Measurements from ENCODE around the gene C4orf50.

The C4orf50 gene

DNA sequence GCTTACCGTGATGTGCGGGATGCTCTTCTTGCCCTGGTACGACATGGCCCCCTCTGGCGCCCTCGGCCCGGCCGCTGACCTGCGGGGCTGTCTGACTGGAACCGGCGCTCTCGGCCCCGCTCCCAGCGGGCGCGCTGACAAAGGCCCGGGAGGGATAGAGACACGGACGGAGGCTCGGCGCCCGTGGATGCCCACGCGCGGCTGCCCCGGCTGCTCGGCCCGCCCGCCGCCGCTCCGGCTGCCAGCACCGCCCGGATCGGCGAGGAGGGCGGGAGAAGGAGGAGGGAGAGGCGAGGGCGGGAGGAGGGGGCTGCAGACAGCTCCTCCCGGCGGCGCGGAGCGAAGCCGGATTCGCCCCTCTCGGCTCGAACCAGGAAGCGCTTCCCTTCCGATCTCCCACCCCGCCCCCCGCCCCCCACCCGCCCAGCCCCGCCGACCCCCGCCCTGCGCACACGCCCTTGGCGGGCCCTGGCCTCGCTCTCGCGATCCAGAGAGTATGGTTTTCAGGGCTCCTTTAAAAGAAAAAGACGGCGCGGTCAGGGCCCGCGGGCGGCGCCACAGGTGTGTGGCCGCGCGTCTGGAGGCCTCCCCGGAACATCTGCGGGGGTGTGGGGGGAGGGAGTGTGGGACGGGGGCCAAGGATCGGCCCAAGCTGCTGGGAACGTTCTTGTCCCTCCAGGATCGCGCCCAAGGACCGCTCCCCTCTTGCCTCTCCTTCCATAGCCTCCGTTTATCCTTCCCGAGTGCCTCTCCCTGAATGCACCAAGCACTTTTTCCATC lies 129.8 kb downstream of the C4orf50 start:
- DNase-seq (ENCODE audit: low spot score), result peak; percentile 38

DNA sequence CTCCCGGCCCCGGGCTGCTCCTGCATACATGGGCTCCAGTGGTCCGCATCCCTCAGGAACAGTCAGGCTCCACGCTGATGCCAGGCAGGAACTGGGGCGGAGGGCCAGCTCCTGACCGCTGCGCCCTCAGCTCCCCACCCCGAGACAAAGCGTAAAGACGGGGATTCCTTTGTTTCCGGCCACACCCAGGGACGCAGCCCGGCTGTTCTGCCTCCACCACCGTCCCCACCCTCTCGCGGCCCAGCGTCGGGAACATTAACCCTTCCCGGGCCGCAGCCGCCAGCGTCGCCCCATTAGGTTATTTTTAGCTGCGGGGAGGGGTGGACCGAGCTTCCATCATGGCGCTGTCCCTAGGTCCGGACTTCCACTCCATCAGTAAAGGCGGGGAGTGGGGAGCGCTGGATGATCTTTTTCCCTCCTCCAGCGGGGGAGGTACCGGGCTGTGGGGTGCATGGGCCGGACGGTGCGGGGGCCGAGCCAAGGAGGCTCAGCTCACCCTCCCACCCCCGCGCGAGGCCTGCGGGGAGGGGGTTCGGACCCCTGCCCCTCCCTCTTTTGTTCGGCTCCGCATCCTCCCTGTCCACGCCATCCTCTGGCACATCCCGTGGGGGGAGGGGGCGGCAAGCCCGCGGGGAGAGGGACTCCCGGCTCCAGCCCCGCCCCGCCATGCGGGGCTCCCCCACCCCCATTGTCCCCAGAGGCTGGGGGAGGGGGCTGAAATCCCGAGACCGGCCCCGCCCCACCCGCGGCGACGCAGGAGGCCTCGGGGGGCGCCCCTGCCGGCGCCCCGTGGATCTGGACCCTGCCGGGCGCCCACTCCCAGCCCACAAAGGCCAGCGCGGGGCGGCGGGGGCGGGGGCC lies 130.6 kb downstream of the C4orf50 start:
- DNase-seq (ENCODE audit: low spot score), result peak; percentile 57

- no peak for DNase-seq (ENCODE audit: low spot score)
These were observed 131.2 kb downstream of the C4orf50 start for GRCh38 chr4:5887011-5887360.

DNA sequence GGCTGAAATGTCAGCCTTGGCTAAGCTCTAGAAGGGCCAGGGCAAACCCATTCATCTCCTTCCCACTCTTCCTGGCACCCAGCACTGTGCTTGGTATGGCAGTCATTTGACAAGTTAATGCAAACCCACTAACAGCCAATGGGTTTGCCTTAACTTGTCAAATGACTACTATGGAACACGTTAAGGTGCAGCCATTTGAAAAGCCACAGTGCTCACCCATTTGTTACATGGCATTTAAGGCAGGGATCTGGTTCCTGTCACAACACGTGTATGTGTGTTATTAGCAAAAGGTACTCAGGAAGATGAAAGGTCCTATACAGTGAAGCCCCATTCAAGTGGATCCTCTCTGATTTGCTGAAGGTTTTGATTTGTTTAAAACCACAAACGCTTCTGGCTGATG lies 132.5 kb downstream of the C4orf50 start:
- DNase-seq (ENCODE audit: low spot score), result no peak

DNA sequence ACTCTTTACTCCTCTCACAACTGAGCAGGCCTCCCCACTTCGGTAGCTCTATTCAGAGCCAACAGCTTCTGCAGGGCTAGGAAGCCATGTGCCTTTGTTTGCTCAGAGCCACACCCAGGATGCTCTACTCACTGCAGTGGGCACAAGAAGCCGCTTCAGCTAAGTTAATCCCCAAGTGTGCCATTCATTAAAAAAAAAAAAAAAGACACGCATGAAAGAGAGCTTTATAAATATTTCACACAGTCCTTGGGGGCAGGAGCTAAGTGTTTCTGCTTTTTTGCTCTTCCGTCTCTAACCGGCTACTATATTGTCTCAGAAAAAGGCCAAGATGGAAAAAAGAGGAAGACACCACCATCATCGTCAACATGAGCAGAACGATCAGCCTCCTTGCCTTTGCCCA lies 133.4 kb downstream of the C4orf50 start:
- no peak for DNase-seq (ENCODE audit: low spot score)

GRCh38 chr4:5883916-5884315 lies 134.3 kb downstream of the C4orf50 start:
- no peak for DNase-seq (ENCODE audit: low spot score)

DNA sequence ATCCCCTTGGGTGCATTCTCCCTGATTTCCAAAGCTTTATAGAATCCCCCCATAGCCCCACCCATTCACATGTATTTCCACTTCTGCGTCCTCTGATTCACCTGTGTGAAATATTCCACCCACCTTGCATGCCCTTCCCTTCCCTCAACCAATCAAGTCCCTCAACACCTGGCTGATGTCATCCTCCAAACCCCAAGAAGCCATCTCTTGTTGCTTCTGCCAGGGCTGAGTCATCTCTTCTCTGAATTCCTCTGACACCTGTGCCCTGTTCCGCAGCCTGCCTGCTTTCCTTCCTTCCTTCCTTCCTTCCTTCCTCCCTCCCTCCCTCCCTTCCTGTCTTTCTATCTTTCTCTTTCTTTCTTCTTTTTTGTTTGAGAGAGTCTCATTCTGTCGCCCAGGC lies 135.3 kb downstream of the C4orf50 start:
- DNase-seq (ENCODE audit: low spot score), result no peak

DNA sequence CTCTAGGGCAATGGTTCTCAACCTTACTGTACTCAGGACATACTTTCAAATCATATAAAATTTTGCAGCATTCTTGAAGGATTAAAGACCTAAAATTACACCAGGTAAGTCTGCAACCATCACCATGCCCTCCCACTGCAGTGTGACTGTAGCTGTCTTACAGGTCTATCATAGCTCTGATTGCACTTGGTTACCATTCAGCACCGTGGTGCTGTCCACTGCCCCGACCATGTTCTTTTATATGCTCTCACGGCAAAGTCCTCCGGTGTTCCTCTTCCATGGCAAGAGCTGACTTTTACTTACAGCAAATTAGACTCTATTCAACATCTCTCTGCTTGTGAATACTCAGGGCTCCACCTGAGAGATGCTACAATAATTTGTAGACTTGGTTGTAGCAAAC lies 136.9 kb downstream of the C4orf50 start:
- DNase-seq (ENCODE audit: low spot score), result no peak

GRCh38 chr4:5878359-5878758 lies 139.9 kb downstream of the C4orf50 start:
- DNase-seq (ENCODE audit: low spot score), result no peak

- DNase-seq (ENCODE audit: low spot score), result no peak
These were observed 140.8 kb downstream of the C4orf50 start for GRCh38 chr4:5877392-5877791.

DNA sequence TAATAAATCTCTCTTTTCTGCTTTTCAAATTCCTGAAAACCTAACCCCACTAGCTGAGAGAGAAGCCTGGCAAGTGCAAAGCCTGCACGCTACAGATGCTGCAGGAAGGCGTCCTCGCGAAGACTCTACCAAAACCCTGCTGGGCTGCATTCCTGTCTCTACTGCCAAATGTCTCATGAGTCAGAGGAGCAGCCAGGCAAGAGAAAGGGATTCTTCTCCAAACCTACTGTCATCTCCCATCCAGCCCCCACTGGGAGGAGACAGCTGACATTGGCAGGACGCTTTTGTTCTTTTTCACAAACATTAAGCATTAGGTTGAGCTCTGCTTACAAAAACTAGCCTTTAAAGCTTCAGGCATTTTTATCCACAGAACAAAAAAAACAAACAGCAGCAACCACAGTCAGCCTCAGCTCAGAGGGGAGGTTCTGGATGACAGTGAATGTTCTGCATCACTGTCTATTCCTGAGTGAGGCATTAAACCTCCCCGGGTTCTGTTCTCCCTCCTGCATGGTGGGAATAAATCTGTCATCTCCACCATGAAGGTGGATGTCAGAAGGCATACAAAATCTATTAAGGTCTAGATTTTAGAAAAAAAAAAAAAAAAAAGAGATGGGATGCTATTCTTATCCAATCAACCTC lies 143.3 kb downstream of the C4orf50 start:
- DNase-seq (ENCODE audit: low spot score), result no peak

GRCh38 chr4:5870701-5871100 lies 147.5 kb downstream of the C4orf50 start:
- peak; percentile 96 for DNase-seq (ENCODE audit: low spot score)

GRCh38 chr4:5869966-5870619 lies 148.1 kb downstream of the C4orf50 start:
- DNase-seq (ENCODE audit: low spot score), result no peak

GRCh38 chr4:5867866-5868265 lies 150.4 kb downstream of the C4orf50 start:
- no peak for DNase-seq (ENCODE audit: low spot score)

DNA sequence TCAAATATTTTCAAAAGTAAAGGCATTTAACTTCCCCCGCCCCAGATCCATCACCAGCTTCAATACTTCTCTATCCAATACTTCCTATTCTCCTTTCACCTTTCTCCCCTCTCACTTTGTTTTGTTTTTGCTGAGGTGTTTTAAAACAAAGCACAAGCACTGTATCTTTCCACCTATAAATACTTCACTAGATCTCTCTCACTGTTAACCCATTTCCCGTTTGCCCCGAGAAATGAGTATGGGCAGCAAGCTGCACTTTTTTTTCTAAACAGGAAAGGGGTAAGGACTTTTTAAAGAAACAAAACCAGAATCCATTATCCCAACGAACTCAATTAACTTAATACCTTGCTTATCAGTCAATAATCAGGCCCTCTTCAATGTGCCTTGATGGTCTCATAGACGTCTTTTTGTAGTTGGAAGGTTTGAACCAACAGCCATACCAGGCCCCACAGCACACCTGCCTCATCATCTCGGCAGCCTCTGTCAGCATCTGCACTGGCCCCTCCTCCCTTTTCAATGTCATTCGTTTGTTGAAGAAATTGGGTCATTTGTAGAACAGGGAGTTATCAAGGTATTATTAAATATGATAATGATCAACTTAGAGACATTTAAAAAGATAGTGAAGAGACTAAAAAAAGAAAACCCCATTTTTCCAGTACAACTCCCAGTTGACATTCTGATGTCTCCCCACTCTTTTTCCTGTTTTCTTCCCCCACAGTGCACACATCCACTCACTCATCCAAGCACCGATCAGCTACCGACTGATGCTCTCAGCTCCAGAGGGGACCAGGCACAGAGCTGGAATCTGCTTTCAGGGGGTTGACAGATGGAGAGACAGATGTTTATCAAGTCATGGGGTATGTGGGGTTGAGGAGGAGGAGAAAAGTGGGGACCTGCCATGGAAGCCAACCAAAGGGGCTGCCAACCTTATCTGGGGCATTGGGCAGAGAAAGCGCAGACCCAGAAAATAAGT lies 151.1 kb downstream of the C4orf50 start:
- DNase-seq (ENCODE audit: low spot score), result no peak

GRCh38 chr4:5865896-5866599 lies 152.2 kb downstream of the C4orf50 start:
- no peak for DNase-seq (ENCODE audit: low spot score)

- DNase-seq (ENCODE audit: low spot score), result peak; percentile 99
These were observed 154.6 kb downstream of the C4orf50 start for GRCh38 chr4:5863461-5864113.

DNA sequence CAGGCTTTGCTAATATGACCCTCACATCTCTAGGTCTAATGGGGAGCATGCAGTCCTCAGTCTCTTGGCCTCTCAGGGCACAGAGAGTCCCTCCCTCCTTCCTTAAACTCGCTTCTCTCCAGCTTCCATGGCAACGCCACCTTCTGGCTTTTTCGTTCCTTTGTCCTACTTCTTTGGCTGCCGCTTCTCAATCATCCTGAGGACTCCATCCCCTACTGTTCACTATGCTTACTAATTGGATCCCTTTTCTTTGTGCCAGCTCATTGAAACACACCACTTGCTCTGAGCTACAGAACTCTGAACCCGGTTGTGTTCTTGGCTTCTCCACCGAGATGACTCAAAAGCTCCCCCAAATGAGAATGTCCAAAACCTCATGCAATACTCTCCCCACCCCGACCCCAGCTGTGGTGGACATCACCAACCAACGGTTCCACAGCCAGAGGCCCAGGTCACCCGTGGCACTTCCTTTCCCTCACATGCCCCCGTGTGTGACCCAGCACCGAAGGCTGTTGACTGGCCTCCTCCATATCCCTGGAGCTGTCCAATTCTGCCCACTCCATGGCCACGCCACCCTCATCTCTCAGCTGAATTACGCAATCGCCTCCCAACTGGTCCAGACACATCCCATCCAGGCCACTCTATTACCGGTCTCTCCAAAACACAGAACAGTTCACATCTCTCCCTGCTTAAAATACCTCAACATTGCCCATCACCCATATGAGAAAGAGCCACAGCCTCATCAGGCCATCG lies 160.0 kb downstream of the C4orf50 start:
- no peak for DNase-seq (ENCODE audit: low spot score)

- DNase-seq (ENCODE audit: low spot score), result no peak
These were observed 161.0 kb downstream of the C4orf50 start for GRCh38 chr4:5857199-5857598.
